Transverse colon (tissue), 4 donors: ENCODE data around the gene CD82.

Source experiments
- EP300 ChIP-seq: sonication (generic); formaldehyde crosslinking; IDR thresholded peaks from one replicate; pipeline ENCODE4 v1.6.1; 2017; ENCODE audit warnings: antibody characterized with exemption, low read depth
- POLR2AphosphoS5 ChIP-seq, 3 donors: sonication (generic); formaldehyde crosslinking; IDR thresholded peaks; one replicate each; pipeline ENCODE4 v1.6.1; 2016; ENCODE audit warnings: antibody characterized with exemption in 3 of 3
- TF ChIP-seq, protein P1 (sequence below), 5 experiments: fragments of 200-600 bp in 3 of 5; fragments of 450-650 bp in 2 of 5; sonication (generic) in 3 of 5; IDR thresholded peaks; 1 replicate in 2 of 5; 2 replicates in 3 of 5; pipeline ENCODE4 v1.5.1; 2016 to 2017; ENCODE audit warnings: antibody characterized with exemption in 5 of 5, inconsistent platforms in 3 of 5, mild to moderate bottlenecking in 2 of 5, moderate library complexity in 1 of 5

DNA sequence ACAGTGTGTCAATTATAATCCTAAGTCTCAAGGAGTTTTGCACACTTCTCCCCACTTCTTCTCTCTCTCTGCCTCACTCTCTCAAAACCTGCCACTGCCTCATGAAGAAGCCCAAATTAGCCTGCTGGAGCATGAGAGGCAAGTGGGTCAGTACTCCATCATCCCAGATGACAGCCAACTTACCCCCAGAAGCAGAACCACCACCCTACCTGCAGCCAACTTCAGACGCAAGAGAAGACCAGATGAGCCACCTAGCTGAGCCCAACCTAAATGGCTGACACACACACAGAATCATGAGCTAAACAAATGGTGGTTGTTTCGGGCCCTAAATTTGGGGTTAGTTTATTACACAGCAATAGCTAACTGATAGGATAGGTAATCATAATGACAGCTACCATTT is 61.2 kb downstream of the CD82 start:
- TF ChIP-seq, protein P1, sequence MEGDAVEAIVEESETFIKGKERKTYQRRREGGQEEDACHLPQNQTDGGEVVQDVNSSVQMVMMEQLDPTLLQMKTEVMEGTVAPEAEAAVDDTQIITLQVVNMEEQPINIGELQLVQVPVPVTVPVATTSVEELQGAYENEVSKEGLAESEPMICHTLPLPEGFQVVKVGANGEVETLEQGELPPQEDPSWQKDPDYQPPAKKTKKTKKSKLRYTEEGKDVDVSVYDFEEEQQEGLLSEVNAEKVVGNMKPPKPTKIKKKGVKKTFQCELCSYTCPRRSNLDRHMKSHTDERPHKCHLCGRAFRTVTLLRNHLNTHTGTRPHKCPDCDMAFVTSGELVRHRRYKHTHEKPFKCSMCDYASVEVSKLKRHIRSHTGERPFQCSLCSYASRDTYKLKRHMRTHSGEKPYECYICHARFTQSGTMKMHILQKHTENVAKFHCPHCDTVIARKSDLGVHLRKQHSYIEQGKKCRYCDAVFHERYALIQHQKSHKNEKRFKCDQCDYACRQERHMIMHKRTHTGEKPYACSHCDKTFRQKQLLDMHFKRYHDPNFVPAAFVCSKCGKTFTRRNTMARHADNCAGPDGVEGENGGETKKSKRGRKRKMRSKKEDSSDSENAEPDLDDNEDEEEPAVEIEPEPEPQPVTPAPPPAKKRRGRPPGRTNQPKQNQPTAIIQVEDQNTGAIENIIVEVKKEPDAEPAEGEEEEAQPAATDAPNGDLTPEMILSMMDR (IDR thresholded peaks at IDR 0.05) = no peak
- no peak for TF ChIP-seq EP300
- no peak for TF ChIP-seq POLR2AphosphoS5 (IDR thresholded peaks at IDR 0.05)
